Fibroblast of lung (primary cell): ENCODE results near the gene PRSS36.

Experiments
- EZH2 ChIP-seq: IDR thresholded peaks from 2 replicates; pipeline ENCODE4 v1.5.1; 2012; ENCODE audit warnings: low read length, control low read depth, mild to moderate bottlenecking; ENCODE audit errors: missing control alignments
- TF ChIP-seq, protein P1 (sequence below), 2 donors: IDR thresholded peaks in 1 of 2; conservative IDR thresholded peaks in 1 of 2; 1 replicate in 1 of 2; 2 replicates in 1 of 2; pipeline ENCODE4 v1.5.1; 2011 to 2012; ENCODE audit warnings: low read length in 2 of 2, control low read depth in 1 of 2, inconsistent platforms in 1 of 2, low read depth in 1 of 2, mild to moderate bottlenecking in 1 of 2

- TF ChIP-seq, protein P1, sequence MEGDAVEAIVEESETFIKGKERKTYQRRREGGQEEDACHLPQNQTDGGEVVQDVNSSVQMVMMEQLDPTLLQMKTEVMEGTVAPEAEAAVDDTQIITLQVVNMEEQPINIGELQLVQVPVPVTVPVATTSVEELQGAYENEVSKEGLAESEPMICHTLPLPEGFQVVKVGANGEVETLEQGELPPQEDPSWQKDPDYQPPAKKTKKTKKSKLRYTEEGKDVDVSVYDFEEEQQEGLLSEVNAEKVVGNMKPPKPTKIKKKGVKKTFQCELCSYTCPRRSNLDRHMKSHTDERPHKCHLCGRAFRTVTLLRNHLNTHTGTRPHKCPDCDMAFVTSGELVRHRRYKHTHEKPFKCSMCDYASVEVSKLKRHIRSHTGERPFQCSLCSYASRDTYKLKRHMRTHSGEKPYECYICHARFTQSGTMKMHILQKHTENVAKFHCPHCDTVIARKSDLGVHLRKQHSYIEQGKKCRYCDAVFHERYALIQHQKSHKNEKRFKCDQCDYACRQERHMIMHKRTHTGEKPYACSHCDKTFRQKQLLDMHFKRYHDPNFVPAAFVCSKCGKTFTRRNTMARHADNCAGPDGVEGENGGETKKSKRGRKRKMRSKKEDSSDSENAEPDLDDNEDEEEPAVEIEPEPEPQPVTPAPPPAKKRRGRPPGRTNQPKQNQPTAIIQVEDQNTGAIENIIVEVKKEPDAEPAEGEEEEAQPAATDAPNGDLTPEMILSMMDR (conservative IDR thresholded peaks at IDR 0.05 in 1 of 2, IDR thresholded peaks at IDR 0.05 in 1 of 2; ENCODE audit: low read depth in 1 of 2, low read length in 2 of 2), result no peak
- TF ChIP-seq EZH2, result no peak
These were observed 48.5 kb upstream of the PRSS36 start for GRCh38 chr16:31198207-31198882.
